HG03103 (cell line): ENCODE data around the gene HJV.
A peak's percentile ranks its signal among the peaks of the same experiment; 100 is the strongest.
"Not testable (repeated sequence)": the region's sequence is repeated elsewhere in the genome, so short reads cannot be mapped to it uniquely, and the experiment has no call there.

Experiments
- ATAC-seq: cut with Tn5 transposase; IDR thresholded peaks from one replicate; pipeline ENCODE4 v1.9.1; 2021; ENCODE audit warnings: low read depth; ENCODE audit not compliant: unreplicated experiment

HJV gene

GRCh38 chr1:146021622-146022402, at the start of gene HJV:
TSS of gene HJV (minus strand) at chr1:146021735. CDS start at chr1:146020231, 1,504 bp downstream.
- no peak for ATAC-seq

DNA sequence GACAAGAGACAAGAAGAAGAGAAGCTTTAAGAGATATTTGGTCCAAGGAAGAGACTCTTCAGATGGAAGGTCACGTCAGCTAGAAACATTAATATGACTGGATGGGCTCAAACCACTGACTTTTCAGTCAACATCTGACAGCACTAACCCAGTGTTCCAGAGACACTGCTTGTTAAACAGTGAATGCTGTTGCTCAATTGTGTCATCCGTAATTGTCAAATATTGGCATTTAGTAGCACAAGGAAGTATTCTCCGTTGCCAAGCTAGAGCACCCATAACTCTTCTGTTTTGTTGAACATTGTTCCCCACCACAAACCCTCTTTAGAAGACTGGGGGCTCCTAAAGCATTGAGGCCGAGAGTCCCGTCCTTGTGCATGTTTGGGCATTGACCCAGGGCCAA, 37.6 kb upstream of the HJV start:
- not testable (repeated sequence) for ATAC-seq

GRCh38 chr1:146051852-146052676, 30.5 kb upstream of the HJV start:
- peak; percentile 68 for ATAC-seq

DNA sequence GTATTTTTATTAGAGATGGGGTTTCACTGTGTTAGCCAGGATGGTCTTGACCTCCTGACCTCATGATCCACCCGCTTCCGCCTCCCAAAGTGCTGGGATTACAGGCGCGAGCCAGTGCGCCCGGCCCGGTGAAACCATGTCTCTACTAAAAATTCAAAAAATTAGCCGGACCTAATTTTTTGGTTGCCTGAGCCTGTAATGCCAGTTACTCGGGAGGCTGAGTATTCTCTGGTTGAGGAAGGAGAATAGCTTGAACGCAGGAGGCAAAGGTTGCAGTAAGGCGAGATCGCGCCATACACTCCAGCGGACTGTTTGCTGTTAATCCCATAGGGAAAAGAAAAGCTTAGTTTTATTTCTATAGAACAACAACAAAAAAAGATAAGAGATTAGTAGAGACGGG, 29.9 kb upstream of the HJV start:
- no peak for ATAC-seq

DNA sequence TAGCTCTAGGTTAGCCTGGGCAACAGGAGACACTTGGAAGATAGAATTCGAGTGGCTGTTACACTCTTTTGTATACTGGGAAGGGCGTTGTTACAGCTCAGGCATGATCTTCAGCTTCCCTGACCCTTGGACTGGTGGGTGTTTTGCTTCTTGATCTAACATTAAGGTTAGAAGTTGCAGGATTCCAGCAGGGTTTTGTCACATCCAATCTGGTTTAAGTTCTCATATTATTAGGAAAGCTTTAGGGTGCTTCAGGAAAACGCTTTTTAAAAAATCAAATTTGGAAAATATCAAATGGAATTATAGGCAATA, 29.1 kb upstream of the HJV start:
- ATAC-seq = not testable (repeated sequence)

DNA sequence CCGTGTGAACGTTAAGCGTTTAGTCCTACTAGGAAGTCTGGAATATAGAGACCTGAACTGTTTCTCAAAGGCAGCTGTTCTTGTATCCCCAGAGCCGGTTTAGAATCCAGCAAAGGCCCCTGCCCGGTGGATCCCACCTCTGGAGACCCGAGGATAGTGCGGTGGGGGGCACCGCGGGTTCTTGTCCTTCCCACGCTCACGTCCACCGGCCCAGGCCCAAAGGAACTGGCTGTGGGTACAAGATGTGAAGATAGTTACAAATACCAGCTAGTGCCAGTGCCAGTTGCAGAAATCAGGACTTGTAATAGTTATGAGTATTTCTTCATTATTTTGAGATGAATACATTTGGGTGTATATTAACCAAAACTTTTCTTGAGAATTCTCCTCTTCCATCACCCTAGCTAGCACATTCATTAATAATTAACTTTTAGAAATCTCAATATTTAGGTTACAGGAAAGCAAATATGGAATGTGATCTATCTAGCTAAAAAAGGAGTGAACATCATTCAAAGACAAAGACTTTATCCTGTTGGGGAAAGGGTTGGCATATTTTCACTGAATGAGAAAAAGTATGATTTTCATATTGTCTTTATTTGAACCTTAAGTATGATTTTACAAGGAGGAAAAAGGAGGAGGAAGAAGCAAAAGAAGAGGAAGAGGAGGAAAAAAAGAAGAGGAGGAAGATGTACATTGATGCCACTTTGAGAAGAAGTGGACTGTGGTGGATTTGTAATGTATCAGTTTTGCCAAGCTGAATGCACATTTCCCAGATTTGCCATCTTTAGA, 28.5 kb upstream of the HJV start:
- ATAC-seq = not testable (repeated sequence)

DNA sequence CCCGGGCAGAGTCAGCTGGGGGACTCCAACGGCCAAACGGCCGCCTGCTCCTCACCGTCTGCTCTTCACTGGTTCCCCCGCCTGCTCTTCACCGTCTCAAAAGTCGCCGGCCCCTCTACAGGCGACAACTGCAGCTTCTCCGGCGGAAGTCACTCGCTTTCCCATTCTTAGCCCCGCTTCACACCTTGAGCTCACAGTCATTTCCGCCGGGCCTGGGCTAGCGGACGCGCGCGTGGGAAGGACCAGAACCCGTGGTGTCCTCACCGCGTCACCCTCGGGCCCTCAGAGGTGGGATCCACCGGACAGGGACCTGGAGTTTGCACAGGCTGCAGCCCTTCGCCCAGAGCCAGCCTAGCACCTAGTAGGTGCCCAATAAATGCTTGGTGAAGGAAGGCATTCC, 27.9 kb upstream of the HJV start:
- no peak for ATAC-seq

DNA sequence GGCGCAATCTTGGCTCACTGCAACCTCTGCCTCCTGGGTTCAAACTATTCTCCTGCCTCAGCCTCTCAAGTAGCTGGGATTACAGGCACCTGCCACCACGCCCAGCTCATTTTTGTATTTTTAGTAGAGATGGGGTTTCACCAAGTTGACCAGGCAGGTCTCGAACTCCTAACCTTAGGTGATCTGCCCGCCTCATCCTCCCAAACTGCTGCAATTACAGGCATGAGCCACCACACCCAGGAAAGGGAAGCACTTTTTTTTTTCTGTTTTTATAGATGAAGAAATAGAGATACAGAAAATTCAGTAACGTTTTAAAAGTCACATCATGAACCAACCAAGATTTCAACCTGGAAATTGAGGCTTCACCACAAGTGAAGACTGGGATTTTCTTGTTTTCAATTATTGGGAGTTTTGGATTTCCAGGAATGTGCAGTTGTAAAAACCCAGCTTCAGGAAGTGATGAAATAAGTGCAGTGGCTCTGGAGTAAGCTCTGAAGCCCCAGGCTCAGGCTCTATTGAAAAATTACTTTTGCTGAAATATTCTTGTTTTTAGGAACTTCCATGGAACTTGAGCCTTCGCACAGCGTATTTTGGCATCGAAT, 27.1 kb upstream of the HJV start:
- not testable (repeated sequence) for ATAC-seq

GRCh38 chr1:146046664-146047063, 25.1 kb upstream of the HJV start:
- no peak for ATAC-seq

- no peak for ATAC-seq
Observed at GRCh38 chr1:146039844-146040194, 18.3 kb upstream of the HJV start.

DNA sequence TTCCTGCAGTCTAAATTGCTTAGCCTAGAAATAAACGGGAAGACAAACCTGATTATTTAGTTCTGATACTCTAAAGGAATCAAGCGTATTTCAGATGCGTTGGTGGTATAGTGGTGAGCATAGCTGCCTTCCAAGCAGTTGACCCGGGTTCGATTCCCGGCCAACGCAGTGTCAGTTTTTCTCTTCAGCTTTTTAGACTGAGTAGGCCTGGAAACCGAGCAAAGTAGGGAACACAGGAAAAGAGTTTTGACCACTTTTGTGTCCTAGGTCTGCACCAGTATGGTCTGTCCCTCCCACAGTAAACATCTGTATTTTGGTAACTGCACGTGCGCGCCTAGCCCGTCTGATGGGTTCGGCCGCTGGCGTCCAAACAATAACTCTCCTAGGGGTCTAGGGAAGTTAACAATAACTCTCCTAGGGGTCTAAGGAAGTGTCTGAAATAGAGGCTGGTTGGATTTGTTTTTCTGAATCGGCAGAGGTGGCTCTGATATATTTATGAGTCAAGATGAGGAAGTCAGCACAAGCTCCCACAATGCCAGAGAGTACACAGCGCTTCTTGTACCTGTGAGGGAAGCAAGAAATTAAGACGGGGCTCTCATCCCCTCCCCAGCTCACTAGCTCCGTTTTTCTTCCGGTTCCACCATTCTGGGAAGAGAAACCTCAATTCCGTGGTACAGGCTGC, 15.6 kb upstream of the HJV start:
- no peak for ATAC-seq

DNA sequence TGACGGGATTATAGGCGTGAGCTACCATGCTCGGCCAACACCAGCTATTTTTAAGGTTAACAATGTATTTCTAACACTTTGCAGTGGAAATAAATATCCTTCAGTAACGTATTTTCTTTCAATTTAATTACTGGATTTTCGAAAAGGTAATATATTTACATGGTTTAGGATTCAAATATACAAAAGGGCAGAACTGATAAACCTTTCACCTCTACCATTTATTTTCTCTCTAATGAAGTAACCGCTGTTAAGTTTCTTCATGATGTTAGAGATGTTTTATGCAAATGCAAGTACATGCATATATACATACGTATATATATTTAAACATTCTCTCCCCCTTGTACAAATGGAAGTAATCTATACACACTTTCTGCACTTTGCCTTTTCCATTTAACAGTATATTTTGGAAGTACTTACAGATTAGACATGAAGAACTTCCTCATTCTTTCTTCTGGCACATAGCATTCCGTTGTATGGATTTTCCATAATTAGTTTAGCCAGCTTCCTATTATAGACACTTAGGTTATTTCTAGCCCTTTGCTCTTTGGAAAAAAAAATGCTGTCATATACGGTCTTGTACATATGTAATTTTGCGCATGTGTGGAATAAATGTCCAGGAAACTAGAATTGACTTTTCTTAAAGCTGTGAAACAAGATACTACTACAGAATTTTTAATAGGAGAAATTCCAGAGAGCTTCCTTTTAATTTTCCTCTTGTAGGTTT, 14.9 kb upstream of the HJV start:
- no peak for ATAC-seq

DNA sequence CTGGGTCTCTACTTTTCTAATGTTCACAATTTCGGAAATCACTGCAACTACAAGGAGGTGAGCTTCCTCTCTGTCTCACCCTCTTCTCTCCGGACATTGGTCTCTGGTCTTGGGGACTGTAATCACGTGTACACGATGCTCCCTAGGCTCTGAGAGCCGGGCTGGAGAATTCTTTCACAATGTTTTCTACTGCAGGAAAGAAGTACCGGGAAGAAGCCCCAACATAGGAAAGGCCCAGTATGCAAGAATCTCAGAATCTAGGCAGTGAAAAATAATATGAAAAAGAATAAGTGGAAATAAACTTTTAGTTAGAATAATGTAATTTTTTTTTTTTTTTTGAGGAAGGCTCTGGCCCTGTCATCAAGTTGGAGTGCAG, 13.5 kb upstream of the HJV start:
- ATAC-seq = no peak

DNA sequence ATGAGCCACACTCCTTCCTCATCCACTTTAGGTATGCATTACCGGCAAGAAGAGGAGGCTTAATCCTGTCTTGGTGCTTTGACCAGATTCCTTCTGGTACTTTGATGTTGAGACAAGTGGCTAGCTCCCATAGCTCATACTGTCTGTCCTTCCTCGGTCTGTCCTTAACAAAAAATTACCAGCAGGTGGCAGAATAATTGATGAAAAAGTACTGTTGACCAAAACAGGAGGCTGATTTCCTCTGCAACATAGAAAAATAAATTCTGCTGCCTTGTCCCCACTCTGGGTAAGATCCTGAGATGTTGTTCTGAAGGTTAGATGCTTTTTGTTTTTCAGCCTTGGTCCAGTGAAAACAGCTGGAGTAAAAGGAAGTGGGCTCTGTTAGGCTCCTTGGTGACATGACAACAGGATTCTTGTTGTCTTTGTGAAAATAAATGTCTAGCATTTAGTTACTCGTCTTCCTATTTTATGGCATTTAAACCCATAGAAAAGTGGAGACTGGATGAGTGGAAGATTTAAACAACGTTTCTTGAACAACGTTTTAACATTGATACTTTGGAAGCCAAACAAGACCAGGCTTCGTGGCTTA, 11.2 kb upstream of the HJV start:
- no peak for ATAC-seq

- ATAC-seq = no peak
Observed at GRCh38 chr1:146031476-146031875, 9.9 kb upstream of the HJV start.

GRCh38 chr1:146029117-146029516, 7.6 kb upstream of the HJV start:
- ATAC-seq = no peak

GRCh38 chr1:146026650-146027049, 5.1 kb upstream of the HJV start:
- ATAC-seq = not testable (repeated sequence)

- not testable (repeated sequence) for ATAC-seq
Observed at GRCh38 chr1:146025787-146026495, 4.4 kb upstream of the HJV start.
